Kidney capillary endothelial cell (primary cell): ENCODE measurements around the gene NHERF1.
A peak's percentile ranks its signal among the peaks of the same experiment; 100 is the strongest.

Experiments
- DNase-seq: peaks from one replicate; pipeline ENCODE4 v3.0.0-alpha.2; 2018; ENCODE audit warnings: low spot score

The NHERF1 gene

DNA sequence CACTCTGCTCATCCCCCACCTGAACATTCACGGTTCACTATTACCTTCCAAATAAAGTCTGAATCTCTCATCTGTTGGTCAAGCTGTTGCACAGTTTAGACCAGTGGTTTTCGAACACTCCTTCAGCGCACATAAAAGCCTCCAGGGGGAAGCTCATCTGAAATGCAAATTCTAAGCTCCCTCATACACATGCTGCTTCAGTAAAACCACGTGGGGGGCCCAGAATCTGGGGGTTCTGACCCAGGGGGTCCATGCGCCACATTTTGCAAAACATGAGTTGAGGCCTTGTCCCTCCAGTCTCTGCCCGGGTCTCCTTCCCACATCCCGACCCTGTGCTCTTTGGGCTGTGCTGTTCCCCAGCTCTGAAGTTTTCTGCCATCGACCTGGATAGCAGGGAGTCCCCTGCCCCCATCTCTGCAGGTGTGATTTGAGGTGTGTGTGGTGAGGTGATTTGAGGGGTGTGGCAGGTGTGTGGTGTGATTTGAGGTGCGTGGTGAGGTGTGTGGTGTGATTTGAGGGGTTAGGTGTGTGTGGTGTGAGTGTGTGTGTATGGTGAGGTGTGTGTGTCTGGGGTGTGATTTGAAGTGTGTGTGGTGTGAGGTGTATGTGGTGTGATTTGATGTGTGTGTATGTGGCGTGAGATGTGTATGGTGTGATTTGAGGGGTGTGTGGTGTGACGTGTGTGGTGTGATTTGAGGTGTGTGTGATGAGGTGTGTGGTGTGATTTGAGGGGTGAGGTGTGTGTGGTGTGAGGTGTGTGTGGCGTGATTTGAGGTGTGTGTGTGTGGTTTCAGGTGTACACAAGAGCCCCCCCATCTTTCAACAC lies 16.2 kb upstream of the NHERF1 start:
- no peak for DNase-seq

DNA sequence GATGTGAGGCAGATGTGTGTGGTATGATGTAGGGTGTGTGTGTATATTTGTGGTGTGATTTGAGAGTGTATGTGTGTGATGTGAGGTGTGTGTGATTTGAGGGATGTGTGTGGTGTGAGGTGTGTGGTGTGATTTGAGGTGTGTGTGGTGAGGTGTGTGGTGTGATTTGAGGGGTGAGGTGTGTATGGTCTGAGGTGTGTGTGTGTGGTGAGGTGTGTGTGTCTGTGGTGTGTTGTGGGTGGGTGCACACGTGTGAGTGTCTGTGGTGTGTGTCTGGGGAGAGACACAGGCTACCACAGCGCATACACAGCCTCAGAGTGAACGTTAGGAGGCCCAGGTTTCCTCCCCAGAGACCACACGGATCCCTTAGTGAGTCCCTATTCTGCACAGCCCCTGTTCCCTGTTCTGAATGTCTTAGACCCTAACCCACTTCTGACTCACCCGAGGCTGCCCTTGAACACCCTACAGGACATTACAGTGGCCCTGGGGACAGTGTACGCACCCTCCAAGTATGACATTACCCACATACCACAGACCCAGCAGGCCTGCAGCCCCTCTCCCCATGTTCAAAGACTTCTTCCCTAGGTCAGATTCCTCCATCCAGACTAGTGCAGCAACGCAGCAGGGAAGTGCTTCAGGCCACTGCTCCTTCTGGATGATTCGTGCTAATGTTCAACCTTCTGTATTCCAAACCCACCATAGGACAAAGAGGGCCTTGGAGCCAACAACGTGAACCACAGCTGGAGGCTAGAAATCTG lies 14.9 kb upstream of the NHERF1 start:
- no peak for DNase-seq

DNA sequence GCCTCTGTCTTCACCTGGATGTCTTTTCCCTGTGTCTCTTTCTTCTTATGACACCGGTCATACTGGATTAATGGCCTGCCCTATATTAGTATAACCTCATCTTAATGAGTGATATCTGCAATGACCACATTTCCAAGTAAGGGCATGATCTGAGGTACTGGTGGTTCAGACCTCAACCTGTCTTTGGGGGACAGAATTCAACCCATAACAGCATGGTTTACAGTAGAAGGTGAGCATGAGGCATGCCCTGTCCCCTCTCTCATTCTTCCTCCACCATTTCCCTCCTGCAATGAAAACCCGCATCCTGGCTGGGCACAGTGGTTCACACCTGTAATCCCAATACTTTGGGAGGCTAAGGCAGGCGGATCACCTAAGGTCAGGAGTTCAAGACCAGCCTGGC lies 14.2 kb upstream of the NHERF1 start:
- DNase-seq = no peak

DNA sequence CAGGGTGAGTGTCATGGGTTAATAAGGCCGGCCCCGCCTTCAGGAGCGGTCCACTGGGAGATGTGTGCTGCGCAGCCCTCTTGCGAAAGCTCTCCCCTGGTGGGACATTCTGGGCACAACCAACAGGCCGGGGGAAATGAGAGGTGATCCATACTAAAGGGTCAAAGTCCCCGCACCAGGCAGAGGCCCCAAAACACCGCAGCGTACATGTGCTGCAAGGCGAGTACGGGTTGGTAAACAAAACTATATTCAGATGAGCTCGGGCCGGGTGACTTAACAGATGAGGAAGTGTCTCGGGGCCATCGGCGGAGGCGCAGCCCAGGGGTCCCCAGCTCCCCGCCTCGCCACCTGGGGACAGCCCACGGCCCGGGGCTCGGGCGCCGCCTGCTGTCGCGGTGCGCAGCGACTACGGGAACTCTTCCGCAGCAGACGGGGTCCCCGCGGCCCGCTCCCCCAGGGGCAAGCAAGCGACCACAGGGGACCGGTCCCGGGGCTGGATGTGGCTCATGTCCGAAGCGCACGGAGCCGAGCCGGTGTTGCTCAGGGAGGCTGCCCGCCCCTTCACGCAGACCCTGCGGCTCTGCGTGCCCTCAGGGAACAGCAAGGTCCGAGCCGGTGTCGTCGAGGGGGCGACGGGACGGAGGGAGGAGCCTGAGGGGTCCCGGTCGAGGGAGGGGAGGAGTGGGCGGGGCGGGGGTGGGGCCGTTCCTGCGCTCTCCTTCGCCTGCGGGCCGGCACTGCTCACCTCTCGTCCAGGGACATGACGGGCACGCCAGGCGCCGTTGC lies 11.7 kb upstream of the NHERF1 start, which contains the start of gene RAB37:
Gene RAB37, plus strand, starts transcription at position 744 of the 786 bp plus-strand sequence. Its CDS starts 17 bp downstream, at position 761.
- no peak for DNase-seq

DNA sequence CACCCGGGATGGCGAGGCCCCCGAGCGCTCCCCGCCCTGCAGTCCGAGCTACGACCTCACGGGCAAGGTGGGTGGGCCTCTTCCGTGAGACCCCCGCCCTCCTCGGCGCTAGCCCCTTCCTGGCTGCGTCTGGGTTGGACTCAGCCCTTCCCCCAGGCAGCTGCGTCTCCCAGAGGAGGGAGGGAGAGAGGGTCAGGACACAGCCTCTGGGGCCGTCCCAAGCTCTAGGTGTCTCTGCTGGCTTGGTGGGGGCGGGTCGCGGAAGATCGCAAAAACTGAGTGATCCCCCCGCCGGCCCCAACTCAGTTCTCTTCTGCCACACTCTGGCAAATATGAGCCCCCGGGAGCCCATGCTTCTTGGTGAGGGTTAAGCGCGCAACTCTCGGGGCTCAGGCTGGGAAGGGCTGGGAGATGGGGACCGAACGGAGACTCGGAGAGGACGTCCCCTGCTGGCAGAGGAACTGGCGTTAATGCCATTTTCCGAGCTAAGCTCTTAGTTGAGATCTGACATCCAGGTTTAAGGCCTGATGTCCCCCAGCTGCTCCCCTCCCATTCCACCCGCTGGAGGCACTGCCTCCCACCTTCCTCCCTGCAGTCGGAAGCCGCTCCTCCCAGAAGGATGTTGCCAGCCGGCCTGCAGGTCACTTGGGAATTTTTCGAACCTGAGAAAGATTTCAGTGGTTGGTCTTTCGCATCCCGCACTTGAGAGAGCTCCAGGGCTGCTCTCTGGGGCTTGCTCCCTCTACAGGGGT lies 11.0 kb upstream of the NHERF1 start:
- no peak for DNase-seq

DNA sequence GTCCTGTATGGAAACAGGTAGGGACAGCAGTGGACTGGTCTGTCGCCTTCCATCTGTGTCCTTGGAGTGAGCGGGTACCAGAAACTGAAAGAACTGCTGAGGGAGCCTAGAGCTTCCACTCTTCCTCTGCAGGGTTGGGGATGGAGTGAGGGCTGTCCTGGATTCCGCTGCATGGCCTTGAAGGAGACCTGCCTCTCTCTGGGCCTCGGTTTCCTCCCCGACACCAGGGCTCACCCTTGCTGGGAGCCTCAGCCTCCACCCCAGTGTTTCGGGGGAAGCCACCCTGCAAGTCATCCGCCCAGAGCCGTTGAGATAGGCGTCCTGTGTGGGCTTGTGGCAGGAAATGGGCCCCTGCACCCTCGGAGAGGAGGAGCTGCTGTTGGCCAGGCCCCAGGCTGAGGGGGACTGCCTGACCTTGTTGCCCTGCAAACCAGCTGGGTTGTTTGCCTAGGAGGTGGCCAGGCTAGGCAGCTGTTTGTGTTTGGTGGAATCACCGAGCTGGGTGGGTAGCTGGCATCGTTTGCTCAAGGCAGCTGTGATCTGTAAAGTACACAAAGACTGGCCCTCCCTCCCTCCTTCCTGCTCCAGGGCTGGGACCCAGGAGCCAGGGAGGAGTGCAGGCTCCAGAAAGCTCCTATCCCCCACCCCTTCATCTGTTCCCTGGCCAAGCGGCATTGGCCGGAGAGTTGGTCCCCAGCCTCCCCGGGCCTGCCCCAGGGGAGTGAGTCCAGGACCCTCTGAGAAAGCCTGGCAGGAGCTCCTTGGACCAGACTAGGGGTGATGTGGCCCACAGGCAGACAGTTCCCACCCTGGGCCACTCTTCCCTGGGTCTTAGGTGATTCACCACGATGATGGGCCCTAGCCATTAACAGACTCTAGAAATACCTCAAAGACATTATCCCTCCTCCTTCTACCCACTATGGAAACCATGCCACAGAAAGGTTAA lies 10.1 kb upstream of the NHERF1 start:
- DNase-seq = no peak

DNA sequence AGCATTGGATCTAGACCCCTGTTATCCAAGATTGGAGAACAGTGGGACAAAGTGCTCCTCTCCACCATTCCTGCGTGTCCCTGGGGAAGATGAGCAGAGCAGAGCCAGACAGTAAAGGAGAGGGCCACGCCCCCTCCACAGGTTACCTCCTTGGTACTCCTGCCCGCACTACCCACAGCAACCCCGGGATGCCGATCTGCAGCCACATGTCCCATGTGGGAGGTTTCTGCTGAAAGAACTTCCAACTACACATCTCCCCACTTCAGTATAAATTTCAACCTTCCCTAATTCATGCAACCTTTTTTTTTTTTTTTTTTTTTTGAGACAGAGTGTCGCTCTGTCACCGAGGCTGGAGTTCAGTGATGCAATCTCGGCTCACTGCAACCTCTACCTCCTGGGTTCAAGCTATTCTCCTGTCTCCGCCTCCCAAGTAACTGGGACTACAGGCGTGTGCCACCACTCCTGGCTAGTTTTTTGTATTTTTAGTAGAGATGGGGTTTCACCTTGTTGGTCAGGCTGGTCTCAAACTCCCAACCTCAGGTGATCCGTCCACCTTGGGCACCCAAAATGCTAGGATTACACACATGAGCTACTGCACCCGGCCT lies 9.1 kb upstream of the NHERF1 start:
- DNase-seq = no peak

DNA sequence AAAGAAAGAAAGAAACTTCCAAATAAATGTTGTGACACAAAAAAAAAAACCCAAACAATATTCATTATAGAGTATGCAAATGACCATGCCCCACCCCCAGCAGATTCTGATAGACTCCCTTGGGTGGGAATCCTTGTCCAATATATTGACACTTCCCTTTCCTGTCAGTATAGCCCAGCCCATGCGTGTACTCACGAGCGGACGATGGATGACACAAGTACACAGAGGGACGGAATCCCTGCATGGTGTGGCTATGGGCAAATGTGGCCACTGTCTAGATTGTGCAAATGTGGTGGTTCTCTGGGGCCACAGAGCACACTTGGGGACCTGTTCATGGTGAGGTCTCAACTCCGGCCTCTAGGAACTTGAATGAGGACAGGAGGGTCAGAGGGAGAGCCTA lies 8.3 kb upstream of the NHERF1 start:
- DNase-seq = no peak

DNA sequence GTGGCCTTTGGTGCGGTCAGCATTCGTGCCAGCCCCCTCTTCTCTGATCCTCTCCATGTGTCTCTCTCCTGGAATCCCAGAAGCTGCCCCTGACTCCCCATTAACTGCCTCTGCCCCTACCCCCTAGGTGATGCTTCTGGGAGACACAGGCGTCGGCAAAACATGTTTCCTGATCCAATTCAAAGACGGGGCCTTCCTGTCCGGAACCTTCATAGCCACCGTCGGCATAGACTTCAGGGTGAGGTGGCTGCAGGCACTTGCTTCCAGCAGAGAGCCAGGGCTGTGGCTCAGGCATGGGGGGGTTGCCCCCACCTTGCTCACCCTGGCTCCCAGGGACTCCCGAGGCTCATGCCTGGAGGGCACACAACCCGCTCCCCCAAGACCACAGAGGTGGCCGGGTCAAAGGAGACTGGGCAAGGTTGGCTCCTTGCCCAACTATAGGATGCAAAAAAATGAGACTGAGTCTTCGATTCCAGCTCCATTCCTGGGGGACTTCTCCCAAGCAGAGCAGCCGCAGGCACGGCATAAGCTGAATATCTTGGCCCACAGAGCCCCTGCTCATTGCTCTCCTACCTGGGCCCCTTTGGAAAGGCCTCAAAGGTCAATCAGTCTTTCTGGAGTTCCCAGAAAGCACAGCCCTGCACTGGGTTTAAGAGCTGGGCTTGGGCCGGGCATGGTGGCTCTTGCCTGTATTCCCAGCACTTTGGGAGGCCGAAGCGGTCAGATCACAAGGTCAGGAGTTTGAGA lies 7.6 kb upstream of the NHERF1 start:
- no peak for DNase-seq

DNA sequence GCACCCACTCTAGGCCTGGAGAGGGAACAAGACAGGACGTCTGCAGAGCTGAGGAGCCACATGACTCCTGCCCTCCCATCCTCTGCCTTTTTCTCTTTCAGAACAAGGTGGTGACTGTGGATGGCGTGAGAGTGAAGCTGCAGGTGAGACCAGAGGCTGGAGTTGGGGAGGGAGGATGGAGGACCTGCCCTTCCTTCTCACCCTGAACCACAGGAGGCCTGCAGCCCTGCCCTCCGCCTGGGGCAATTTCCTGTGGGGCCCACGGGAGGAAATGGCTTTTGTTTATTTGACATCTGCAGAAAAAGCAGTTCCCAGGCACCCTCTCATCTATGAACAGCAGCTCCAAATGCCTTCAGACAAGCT lies 6.3 kb upstream of the NHERF1 start:
- DNase-seq = no peak

DNA sequence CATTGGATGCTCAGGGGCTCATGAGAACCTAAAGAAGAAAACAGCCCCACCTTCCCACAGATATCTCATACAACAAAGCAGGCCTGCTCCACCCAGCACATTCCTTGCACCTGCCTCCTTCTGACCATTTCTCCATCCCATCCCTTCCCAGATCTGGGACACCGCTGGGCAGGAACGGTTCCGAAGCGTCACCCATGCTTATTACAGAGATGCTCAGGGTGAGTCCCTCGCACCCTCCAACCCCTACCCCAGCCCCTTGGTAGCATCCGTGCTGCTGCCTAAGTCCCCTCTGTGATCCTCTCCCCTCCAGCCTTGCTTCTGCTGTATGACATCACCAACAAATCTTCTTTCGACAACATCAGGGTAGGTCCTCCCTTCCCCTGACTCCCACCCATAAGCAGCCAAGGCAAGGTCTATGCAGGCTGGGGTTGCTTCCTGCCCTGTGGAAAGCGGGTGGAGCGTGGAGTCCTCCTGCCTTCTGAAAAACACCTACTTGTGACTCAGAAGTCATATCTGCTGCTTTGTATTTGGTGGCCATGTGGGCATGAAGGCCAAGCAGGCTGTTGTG lies 5.4 kb upstream of the NHERF1 start:
- no peak for DNase-seq

DNA sequence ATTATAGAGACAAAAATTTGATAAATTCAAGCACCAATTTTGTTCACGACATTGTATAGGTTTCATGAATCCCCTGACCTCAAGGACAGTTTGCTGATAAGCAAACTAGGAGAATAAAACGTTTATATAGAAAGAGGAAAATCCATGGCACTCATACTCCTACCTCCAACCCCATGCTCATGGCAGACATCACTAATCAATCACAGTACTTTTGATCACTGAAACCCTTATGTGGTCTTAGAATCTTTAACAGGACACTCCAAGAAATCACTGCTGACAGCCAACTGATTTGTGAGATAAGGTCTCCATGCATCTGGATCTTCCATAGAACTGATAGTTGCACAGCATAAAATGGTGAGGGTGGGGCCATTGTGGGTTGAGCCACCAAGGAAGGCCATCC lies 4.7 kb upstream of the NHERF1 start:
- DNase-seq = no peak

DNA sequence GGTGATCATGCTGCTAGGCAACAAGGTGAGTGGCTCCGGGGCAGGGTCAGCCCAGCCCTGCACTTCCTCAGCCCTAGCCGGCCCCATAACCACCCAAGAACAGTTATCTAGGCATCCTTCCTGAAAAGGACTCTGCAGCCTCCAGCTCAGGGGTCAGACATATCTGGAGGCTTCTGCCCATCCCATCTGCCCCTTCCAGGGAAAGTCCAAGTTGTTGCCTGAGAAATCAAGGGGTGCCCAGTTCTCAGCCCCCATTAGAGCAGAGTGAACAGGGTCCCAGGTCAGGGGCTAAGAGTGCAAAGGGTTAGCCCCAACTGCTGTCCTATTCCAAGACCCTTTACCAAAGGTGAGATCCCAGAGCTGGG lies 4.1 kb upstream of the NHERF1 start:
- no peak for DNase-seq

DNA sequence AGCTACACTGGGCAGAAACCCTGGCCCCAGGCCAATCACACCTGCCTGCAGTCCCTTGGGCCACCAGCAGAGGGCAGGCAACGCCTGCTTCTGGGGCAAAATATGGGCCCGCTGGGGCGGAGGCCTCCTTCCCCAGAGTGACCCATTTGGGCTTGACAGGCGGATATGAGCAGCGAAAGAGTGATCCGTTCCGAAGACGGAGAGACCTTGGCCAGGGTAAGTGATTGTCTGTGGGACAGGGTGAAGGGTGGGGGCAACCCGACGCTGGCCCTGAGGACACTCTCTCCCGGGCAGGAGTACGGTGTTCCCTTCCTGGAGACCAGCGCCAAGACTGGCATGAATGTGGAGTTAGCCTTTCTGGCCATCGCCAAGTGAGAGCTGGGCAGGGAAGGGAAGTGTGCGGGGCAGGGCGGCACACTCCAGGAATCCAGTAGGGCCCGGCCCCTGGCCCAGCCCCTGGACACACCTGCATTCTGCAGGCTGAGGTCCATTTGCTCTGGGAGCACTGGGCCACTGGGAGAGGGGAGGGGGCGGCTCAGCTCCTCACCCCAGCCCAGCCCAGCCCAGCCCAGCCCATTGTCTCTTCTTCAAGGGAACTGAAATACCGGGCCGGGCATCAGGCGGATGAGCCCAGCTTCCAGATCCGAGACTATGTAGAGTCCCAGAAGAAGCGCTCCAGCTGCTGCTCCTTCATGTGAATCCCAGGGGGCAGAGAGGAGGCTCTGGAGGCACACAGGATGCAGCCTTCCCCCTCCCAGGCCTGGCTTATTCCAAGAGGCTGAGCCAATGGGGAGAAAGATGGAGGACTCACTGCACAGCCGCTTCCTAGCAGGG lies 3.5 kb upstream of the NHERF1 start:
- peak; percentile 55 for DNase-seq

DNA sequence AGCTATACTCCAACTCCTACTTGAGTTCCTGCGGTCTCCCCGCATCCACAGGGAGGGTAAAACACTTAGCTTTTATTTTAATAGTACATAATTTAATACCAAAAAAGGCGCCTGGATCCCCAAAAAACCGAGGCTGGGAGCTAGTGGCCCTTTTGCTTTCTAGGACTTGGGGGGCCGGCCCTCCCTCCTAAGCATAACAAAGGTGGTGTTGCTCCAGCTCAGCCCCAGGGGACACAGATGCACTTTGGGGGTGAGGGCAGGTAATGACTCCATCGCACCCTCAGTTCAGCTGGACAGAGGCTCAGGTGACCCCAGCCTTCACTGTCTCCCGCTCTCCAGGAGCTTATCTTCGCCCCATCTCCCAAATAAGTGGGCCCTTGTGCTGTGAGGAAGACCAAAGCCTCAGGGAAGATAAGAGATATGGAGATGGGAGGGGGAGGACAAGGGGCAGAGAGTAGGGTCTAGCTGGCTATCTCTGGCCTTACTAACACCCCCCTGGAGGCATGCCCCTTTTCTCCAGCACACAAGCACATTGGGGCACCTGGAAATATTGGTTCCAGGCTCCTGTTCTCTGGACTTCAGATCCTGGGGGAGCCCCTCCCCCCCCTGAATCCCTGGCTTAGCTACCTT lies 2.8 kb upstream of the NHERF1 start:
- no peak for DNase-seq

DNA sequence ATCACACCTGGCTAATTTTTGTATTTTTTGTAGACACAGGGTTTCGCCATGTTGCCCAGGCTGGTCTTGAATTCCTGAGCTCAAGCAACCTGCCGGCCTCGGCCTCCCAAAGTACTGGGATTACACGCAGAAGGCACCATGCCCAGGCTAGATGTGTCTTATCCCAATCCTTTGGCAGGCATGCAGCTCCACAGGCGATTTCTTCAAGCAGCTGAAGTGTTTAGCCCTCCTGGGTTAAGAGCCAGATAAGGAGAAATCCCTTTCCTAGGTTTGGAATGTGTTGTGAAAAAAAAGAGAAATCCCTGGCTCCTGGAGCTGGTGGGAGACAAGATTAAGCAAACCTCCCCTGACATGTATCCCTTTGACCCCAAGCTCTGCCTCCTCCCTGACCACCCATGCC lies 2.1 kb upstream of the NHERF1 start:
- no peak for DNase-seq

DNA sequence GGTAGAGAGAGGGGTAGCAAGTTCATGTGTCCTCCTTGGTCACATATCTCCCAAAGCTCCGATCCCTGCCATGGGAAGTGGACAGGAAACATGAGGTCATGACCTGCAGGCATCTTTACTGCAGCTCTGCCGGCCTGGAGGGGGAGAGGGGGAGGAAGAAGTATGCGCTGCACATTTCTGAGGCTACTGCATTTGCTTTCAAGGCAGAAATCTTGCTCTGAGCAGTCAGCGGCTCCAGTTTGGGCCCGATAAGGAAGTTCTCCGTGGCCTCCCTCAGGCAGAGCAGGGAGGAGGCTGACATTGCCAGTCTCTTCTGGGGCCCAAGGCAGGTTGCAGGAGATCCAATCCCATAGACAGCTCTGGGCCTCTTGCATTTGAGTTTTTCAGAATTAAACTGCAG lies 1.5 kb upstream of the NHERF1 start:
- no peak for DNase-seq

DNA sequence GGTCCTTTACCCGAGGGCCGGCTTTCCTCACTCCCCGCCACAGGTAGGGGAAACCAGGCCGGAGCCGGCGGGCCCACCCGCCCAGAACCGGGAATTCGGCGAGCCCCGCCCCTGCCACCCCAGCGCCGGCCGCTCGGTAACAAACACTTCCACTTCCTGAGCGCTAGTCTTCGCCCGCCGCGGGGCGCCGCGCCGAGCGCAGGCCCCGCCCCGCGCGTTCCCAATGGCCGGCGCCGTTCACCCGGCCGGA lies 224 bp upstream of the NHERF1 start:
- no peak for DNase-seq
